Ectodermal cell (in vitro differentiated cells): ENCODE data around the gene BTBD2.

ENCODE experiments used
- H3K27ac ChIP-seq: 2 replicates; pipeline ENCODE4 v1.7.0; 2013; ENCODE audit warnings: mild to moderate bottlenecking, low read depth, low read length; ENCODE audit not compliant: insufficient read depth, poor library complexity, severe bottlenecking
- H3K27me3 ChIP-seq: 2 replicates; pipeline ENCODE4 v1.7.0; 2013; ENCODE audit warnings: mild to moderate bottlenecking, low read length; ENCODE audit not compliant: insufficient read depth, control insufficient read depth, poor library complexity, severe bottlenecking
- H3K36me3 ChIP-seq: one replicate; pipeline ENCODE4 v1.7.0; 2013; ENCODE audit warnings: low read length; ENCODE audit not compliant: control insufficient read depth, insufficient read depth
- H3K4me1 ChIP-seq: one replicate; pipeline ENCODE4 v1.7.0; 2013; ENCODE audit warnings: low read length; ENCODE audit not compliant: control insufficient read depth, insufficient read depth
- H3K4me3 ChIP-seq: 2 replicates; pipeline ENCODE4 v1.7.0; 2013; ENCODE audit warnings: low read depth, low read length, control low read depth; ENCODE audit not compliant: insufficient read depth
- H3K9me3 ChIP-seq: 2 replicates; pipeline ENCODE4 v1.7.0; 2013; ENCODE audit warnings: mild to moderate bottlenecking, low read length, moderate library complexity; ENCODE audit not compliant: control insufficient read depth
- WGBS, 2 experiments: methylation state at CpG; one replicate each; pipeline ENCODE4 v1.1.7; 2013; ENCODE audit warnings: missing lambda C conversion rate in 2 of 2; 5-methylcytosine and 5-hydroxymethylcytosine counted together

BTBD2 gene

DNA sequence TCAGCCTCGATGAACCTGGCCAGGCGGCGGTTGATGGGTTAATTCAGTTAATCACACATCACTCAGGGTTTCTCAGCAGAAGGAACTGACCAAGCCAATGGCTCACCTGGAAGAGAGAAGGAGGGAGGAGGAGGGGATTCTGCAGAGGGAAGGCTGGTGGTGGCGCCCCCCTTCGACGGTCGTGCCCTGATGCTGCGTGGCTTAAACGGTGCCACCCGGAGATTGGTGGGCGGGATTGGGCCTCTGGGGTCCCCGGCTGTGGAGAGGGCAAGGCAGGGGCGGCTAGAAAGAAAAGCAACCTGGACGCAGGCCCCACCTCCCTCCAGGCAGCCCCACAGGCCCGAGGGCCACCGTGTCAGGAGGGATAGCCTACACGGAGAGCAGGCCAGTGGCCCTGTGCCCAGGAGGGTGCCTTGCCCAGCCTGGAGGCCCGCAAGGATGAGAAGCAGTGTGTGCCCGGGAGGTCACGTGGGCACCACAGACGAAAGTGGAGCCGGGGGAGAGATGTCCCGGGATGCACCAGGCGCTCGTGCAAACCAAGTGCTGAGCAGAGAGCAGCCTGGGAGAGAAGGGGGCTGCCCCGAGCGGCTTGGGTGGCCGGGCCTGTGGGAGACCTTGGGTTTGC lies 58.5 kb downstream of the BTBD2 start:
- H3K36me3 ChIP-seq, result peaks cover under 1% of the 10 kb centered on the region
- 84 to 85% methylated on average over 28 of the region's 28 CpGs for WGBS, 2 experiments
- H3K27ac ChIP-seq, result no peak overlapping the region

DNA sequence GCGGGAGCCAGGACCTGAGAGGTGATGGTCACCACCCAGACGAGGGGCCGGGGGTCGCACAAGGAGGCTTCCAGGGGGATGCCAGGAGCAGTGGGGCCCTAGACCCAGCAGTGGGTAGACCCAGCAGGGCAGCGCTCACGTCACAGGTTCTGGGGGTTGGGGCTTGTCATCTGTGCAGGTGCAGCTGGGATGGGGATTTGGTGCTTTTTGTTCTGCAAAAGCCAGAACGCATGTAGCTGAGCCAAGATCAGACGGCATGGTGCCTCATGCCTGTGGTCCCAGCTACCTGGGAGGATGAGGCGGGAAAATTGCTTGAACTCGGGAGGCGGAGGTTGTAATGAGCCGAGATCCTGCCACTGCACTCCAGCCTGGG lies 59.4 kb downstream of the BTBD2 start:
- Histone ChIP-seq H3K9me3 (no peaks in the 10 kb centered on the region), H3K4me1 (peaks cover 23% of the 10 kb centered on the region), H3K36me3 (peaks cover 3% of the 10 kb centered on the region), H3K27me3 (no peaks in the 10 kb centered on the region), H3K4me3 (no peak overlapping the region), H3K27ac (peak overlapping the region; percentile 26)
- 90 to 91% methylated on average over 12 of the region's 12 CpGs for WGBS, 2 experiments

More for the DNA sequence above, 58.5 kb downstream of the BTBD2 start:
- Histone ChIP-seq H3K9me3 (no peaks in the 10 kb centered on the region), H3K27me3 (no peaks in the 10 kb centered on the region), H3K4me3 (no peak overlapping the region), H3K4me1 (peaks cover 23% of the 10 kb centered on the region)

DNA sequence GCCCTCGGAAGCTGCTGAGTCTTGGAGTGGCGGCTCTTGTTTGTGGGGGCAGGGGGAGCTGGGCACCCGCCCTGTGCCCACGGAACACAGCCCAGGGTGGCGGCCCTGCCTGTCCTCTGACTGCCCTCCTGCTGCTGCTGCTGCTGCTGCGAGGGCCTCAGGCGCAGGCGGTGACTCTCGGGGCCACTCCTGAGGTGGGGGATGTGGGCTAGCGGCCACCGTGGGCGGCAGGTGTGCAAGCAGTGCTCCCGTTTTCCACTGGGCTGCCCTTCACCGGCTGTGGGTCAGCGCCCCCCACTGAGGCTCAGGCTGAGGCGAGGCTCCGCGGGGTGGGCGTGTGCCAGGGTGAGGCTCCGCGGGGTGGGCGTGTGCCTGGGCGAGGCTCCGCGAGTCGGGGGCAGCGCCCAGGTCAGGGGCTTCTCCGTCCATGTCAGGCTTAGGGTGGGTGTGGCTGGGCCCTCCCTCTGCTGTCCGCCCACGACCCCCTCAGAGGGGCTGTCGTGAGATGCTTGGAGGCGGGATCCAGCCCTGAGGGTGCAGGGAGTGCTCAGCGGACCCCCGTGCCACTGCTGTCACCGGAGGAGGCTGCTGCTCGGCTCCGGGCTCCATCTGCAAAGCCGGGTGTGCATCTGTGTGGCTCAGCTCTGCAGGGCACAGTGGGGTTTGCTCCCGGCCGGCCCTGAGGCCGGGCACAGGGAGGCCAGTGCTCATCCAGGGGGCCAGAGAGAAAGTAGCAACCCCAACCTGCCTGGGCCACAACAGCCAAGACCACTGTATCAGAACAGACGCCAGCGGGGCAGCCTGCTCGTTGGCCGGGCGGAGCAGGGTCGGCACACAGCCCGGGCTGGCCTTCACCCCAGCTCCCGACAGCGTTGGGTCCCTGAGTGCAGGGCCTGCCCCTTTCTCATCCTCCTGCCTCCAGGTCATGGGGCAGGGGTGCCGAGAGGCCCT lies 60.1 kb downstream of the BTBD2 start:
- Histone ChIP-seq H3K27me3 (no peaks in the 10 kb centered on the region), H3K36me3 (peaks cover 3% of the 10 kb centered on the region), H3K4me3 (no peak overlapping the region), H3K4me1 (peaks cover 23% of the 10 kb centered on the region), H3K27ac (peak overlapping the region; percentile 26), H3K9me3 (no peaks in the 10 kb centered on the region)
- WGBS, 2 experiments, result 85 to 86% methylated on average over 51 of the region's 51 CpGs

DNA sequence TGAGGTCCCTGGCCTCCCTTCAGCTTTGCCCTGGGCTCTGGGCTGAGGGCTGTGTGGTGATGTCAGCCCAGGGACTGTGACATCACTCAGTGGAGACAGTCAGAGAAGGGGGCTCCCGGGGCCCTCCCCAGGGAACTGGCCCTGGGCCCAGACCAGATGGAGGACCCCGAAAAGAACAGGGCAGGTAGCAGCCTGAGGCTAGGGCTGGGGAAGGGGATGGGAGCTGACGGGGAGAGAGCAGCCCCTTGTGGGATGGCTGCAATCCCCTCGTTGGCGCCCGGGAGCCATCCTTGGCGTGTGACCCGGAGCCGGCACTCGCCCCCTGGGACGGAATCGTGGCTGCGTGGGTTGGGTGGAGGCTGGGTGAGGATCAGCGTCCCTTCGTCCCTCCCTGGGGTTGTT lies 61.0 kb downstream of the BTBD2 start:
- Histone ChIP-seq H3K36me3 (peaks cover 3% of the 10 kb centered on the region), H3K4me3 (no peak overlapping the region), H3K27ac (no peak overlapping the region), H3K4me1 (peaks cover 23% of the 10 kb centered on the region), H3K27me3 (no peaks in the 10 kb centered on the region), H3K9me3 (no peaks in the 10 kb centered on the region)
- 95% methylated on average over 15 of the region's 15 CpGs for WGBS, 2 experiments

DNA sequence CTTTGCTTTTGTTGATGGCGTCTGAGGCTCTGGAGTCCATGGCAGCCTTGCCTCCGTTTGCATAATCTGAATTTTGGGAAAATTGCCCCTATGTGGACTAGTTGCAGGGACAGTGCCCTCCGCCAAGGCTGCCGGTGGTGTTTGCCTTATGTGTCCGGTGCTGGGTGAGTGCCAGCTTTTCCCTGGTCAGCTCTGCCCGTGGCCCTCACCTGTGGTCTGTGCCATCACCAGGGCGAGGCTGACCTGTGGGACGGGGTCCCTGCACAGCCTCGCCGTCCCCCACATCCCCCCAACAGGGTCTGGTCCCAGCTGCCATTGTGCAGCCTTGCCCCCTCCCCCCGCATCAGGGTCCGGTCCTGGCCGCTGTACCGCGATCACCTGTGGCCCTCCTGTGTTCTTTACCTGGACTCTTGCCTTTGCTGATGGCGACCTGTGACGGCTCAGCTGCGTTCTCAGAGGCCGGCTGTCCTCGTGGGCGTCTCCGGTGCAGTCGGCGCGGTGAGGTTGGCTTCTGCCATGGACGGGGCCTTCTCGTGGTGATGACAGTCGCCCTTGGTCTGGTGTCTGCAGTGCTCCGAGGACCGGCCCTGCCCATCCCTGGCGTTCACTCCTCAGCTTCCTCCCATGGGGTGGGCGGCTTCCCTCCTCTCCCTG lies 61.9 kb downstream of the BTBD2 start:
- Histone ChIP-seq H3K27me3 (no peaks in the 10 kb centered on the region), H3K27ac (no peak overlapping the region), H3K36me3 (peaks cover 7% of the 10 kb centered on the region), H3K4me1 (peaks cover 23% of the 10 kb centered on the region), H3K9me3 (no peaks in the 10 kb centered on the region), H3K4me3 (no peak overlapping the region)
- 93 to 94% methylated on average over 32 of the region's 32 CpGs for WGBS, 2 experiments

DNA sequence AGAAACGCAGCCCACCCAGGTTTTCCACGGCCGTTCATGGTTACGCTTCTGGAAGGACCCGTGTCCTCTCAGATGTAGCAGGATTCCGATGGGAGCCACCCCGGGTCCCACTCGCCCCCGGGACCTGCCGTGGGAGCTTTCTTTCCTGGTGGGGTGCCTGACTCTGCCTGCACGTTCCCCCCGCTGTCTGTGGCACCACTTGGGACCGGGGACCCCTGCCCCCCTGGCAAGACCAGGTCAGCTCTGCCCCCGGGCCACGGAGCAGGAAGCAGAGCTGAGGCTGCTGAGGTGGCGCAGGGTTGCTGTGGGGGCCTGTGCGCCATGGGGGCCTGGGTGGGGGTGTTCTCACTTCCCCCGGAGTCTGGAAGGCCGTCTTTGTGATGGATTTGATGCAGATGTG lies 62.5 kb downstream of the BTBD2 start:
- Histone ChIP-seq H3K36me3 (peaks cover 7% of the 10 kb centered on the region), H3K27me3 (no peaks in the 10 kb centered on the region), H3K9me3 (no peaks in the 10 kb centered on the region), H3K27ac (no peak overlapping the region), H3K4me3 (no peak overlapping the region), H3K4me1 (peaks cover 23% of the 10 kb centered on the region)
- WGBS, 2 experiments, result 96% methylated on average over 19 of the region's 19 CpGs

DNA sequence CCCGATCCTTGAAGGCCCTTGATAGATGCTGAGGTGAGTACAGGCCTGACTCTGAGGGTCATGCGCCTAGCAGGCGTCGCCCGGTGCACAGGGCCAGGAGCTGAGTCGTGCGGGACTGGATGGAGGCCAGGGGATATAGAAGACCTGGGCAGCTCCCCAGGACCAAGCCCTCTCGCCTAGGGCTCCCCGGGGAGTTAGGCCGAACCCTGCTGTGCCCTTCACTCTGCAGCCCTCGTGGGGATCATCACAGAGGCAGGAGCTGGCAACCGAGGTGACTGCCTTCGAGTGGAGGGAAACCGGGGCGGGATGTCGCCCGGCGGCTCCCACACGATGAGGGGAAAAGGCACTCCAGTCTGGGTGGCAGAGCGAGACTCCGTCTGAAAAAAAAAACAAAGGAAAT lies 62.9 kb downstream of the BTBD2 start:
- Histone ChIP-seq H3K36me3 (peaks cover 7% of the 10 kb centered on the region), H3K27me3 (no peaks in the 10 kb centered on the region), H3K27ac (no peak overlapping the region), H3K4me3 (no peak overlapping the region), H3K9me3 (no peaks in the 10 kb centered on the region), H3K4me1 (peaks cover 23% of the 10 kb centered on the region)
- 94 to 95% methylated on average over 21 of the region's 21 CpGs for WGBS, 2 experiments

DNA sequence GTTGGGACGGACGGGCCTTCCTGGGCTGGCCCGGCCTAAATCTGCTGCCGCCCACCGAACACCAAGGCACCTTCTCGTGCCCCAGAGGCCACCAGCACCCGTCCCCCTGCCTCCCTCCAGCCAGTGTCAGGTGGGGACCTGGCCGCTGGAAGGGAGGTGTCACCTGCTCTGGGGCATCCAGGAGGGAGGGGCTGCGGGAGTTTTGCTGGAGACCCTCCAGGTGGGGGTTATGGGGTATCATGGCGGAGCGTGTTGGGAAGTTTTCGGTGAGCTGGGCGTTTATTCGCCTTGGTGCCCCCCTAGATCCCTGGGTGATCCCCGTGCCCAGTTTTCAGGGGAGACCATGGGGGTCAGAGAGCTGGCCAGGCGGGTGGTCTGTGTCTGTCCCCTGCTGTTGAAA lies 64.9 kb downstream of the BTBD2 start:
- peaks cover 10% of the 10 kb centered on the region for H3K4me1 ChIP-seq
- H3K9me3 ChIP-seq, result no peaks in the 10 kb centered on the region
- no peak overlapping the region for H3K4me3 ChIP-seq
- no peak overlapping the region for H3K27ac ChIP-seq
- H3K27me3 ChIP-seq, result no peaks in the 10 kb centered on the region
- H3K36me3 ChIP-seq, result peaks cover 7% of the 10 kb centered on the region
- WGBS, 2 experiments, result 96 to 97% methylated on average over 16 of the region's 16 CpGs

DNA sequence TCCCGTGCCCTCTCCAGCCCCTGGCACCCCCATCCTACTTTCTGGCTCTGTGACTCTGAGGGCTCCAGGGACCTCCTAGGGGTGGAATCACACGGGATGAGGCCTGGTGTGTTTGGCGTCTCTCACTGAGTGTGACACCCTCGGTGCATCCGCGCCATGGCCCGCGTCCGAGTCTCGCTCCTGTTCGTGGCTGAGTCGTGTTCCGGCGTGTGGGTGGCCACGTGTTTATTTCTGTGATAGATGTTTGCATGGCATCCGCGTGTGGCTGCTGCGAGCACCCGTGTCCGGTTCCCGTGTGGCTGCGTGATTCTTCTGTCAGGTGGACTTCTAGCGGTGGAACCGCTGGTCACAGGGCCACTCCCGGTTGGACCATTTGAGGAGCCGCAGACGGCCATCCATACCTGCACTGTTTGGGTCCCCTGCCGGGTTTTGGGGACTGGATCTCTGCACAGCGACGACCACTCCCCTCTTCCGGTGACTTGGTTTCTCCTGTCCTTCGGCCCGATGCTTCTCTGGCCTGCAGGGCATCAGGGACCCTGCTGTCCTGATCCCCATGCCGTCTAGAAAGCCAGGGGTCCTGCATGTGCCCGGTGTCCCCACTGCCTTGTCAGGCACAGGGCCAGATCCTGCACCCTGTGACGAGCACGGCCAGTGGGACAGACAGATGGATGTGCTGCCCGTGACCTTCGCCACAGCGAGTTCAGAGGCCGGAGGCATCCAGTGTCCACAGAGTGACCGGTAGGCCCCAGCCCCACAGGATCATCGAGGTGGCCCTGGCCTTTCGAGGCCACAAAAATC lies 66.0 kb downstream of the BTBD2 start:
- H3K4me1 ChIP-seq, result no peaks in the 10 kb centered on the region
- no peaks in the 10 kb centered on the region for H3K9me3 ChIP-seq
- H3K36me3 ChIP-seq, result peaks cover 7% of the 10 kb centered on the region
- no peak overlapping the region for H3K4me3 ChIP-seq
- H3K27me3 ChIP-seq, result no peaks in the 10 kb centered on the region
- 96% methylated on average over 42 to 44 of the region's 44 CpGs for WGBS, 2 experiments
- H3K27ac ChIP-seq, result no peak overlapping the region
